OCI-LY3 (cell line): ENCODE data around the gene PARD3B.

ENCODE experiments used
- EZH2phosphoT487 ChIP-seq: fragments of 200-600 bp; shearing (Covaris generic); IDR thresholded peaks from 2 replicates; pipeline ENCODE4 v1.6.1; 2018; ENCODE audit warnings: antibody characterized with exemption, mixed run types, low read depth
- TF ChIP-seq, protein P1 (sequence below): fragments of 200-600, 300-600 bp; sonication (generic); IDR thresholded peaks from 2 replicates; pipeline ENCODE4 v1.5.1; 2014; ENCODE audit warnings: antibody characterized with exemption, low read length, low read depth

DNA sequence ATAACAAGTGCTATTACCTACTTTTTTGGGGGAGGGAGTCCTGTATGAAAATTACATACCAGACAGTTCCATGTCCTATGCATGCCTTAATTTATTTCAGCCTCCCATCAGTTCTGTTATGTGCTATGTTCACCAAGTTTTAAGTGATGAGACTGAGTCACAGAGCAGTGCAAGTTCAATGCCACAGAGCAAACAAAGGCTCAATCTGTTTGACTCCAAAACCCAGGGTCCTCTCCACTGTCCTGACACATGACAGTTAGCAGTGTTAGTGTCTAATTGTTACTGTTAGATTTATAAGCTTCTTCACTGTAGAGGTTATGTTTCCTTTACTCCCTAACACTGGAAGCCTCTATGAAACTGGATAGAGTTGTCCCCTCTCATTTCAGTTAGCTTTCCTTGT, 498.0 kb downstream of the PARD3B start:
- TF ChIP-seq, protein P1, sequence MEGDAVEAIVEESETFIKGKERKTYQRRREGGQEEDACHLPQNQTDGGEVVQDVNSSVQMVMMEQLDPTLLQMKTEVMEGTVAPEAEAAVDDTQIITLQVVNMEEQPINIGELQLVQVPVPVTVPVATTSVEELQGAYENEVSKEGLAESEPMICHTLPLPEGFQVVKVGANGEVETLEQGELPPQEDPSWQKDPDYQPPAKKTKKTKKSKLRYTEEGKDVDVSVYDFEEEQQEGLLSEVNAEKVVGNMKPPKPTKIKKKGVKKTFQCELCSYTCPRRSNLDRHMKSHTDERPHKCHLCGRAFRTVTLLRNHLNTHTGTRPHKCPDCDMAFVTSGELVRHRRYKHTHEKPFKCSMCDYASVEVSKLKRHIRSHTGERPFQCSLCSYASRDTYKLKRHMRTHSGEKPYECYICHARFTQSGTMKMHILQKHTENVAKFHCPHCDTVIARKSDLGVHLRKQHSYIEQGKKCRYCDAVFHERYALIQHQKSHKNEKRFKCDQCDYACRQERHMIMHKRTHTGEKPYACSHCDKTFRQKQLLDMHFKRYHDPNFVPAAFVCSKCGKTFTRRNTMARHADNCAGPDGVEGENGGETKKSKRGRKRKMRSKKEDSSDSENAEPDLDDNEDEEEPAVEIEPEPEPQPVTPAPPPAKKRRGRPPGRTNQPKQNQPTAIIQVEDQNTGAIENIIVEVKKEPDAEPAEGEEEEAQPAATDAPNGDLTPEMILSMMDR = no peak
- no peak for TF ChIP-seq EZH2phosphoT487
